K562 (cell line): ENCODE results near the gene CD68. TPM values are rescaled to one million over a fixed set of nuclear protein-coding genes. Genes with fewer than 3 reads are reported as not detected.

Source experiments
- BACH1 ChIP-seq: fragments of 200-800 bp; sonication (Bioruptor generic); IDR thresholded peaks from 2 replicates; pipeline ENCODE4 v1.6.1; 2016; ENCODE audit warnings: missing genetic modification characterization, missing compliant biosample characterization
- BHLHE40 ChIP-seq: IDR thresholded peaks from 2 replicates; pipeline ENCODE4 v1.6.1; 2011; ENCODE audit warnings: low read length, improper control_type of control experiment
- BRD9 ChIP-seq: fragments of 450-650 bp; IDR thresholded peaks from 2 replicates; pipeline ENCODE4 v1.6.1; 2018; ENCODE audit warnings: low read depth; ENCODE audit not compliant: partially characterized antibody
- CTCFL ChIP-seq: IDR thresholded peaks from 2 replicates; pipeline ENCODE4 v1.6.1; 2011; ENCODE audit warnings: borderline replicate concordance, low read depth, mild to moderate bottlenecking, moderate library complexity, low read length; ENCODE audit not compliant: insufficient read depth, poor library complexity, severe bottlenecking
- ESRRA ChIP-seq: fragments of 450-650 bp; IDR thresholded peaks from 2 replicates; pipeline ENCODE4 v1.6.1; 2014; ENCODE audit warnings: low read depth, mild to moderate bottlenecking, moderate library complexity, borderline replicate concordance
- FOXM1 ChIP-seq, 2 experiments: fragments of 450-650 bp in 1 of 2; sonication (generic) in 1 of 2; formaldehyde crosslinking in 1 of 2; IDR thresholded peaks; 2 replicates each; pipeline versions ENCODE4 v1.6.1 to v1.9.0; 2017 to 2022; ENCODE audit warnings: low read depth in 2 of 2, mild to moderate bottlenecking in 2 of 2, missing genetic modification reagents in 1 of 2, moderate library complexity in 1 of 2
- GTF2A2 ChIP-seq: IDR thresholded peaks from 2 replicates; pipeline ENCODE4 v1.6.1; 2016; ENCODE audit warnings: mild to moderate bottlenecking, missing genetic modification characterization, missing compliant biosample characterization
- HOXB6 ChIP-seq: fragments of 250-450 bp; sonication (Bioruptor Pico); IDR thresholded peaks from 2 replicates; pipeline ENCODE4 v1.5.1; 2022; ENCODE audit warnings: mild to moderate bottlenecking, borderline replicate concordance
- KLF10 ChIP-seq: fragments of 250-450 bp; sonication (Bioruptor Pico); IDR thresholded peaks from 2 replicates; pipeline ENCODE4 v1.6.1; 2021; ENCODE audit warnings: matching md5 sums
- MEF2A ChIP-seq: IDR thresholded peaks from 2 replicates; pipeline ENCODE4 v1.6.1; 2011; ENCODE audit warnings: low read depth, mild to moderate bottlenecking, low read length, moderate library complexity; ENCODE audit not compliant: control insufficient read depth
- MYC ChIP-seq, 2 experiments: fragments of 250-450 bp in 1 of 2; sonication (Bioruptor Pico) in 1 of 2; IDR thresholded peaks; 2 replicates each; pipeline versions ENCODE4 v1.5.1 to v1.6.1; 2012 to 2021; ENCODE audit warnings: low read depth in 2 of 2, borderline replicate concordance in 1 of 2, improper control_type of control experiment in 1 of 2, low read length in 1 of 2, mild to moderate bottlenecking in 1 of 2, moderate library complexity in 1 of 2
- NR2C2 ChIP-seq, 2 experiments: fragments of 200-800 bp in 1 of 2; sonication (Bioruptor generic) in 1 of 2; sonication (generic) in 1 of 2; formaldehyde crosslinking in 1 of 2; IDR thresholded peaks; 2 replicates each; pipeline versions ENCODE4 v1.6.1 to v1.8.0; 2016 to 2022; ENCODE audit warnings: mild to moderate bottlenecking in 1 of 2, missing compliant biosample characterization in 1 of 2, missing genetic modification characterization in 1 of 2, missing genetic modification reagents in 1 of 2
- NR2F6 ChIP-seq: fragments of 450-650 bp; formaldehyde crosslinking; IDR thresholded peaks from 2 replicates; pipeline ENCODE4 v1.4.0; 2020; ENCODE audit warnings: mild to moderate bottlenecking
- PCBP2 ChIP-seq: fragments of 200-400 bp; formaldehyde crosslinking; IDR thresholded peaks from 2 replicates; pipeline ENCODE4 v1.6.1; 2018; ENCODE audit warnings: low read length, low read depth, mild to moderate bottlenecking, moderate library complexity; ENCODE audit not compliant: poor library complexity, severe bottlenecking
- POLR2AphosphoS2 ChIP-seq: IDR thresholded peaks from 2 replicates; pipeline ENCODE4 v1.6.1; 2012; ENCODE audit warnings: low read length, improper control_type of control experiment
- SIN3B ChIP-seq: fragments of 450-650 bp; IDR thresholded peaks from 2 replicates; pipeline ENCODE4 v1.6.1; 2017; ENCODE audit warnings: low read depth, mild to moderate bottlenecking, moderate library complexity
- SMAD1 ChIP-seq: fragments of 150-350 bp; IDR thresholded peaks from 2 replicates; pipeline ENCODE4 v1.6.1; 2014; ENCODE audit warnings: low read length, low read depth; ENCODE audit not compliant: partially characterized antibody
- SNRNP70 ChIP-seq: fragments of 200-400 bp; formaldehyde crosslinking; optimal IDR thresholded peaks from 2 replicates; pipeline ENCODE3; 2017; ENCODE audit warnings: low read depth, low read length
- STAG1 ChIP-seq: sonication (generic); formaldehyde crosslinking; IDR thresholded peaks from 2 replicates; pipeline ENCODE4 v1.5.0; 2020; ENCODE audit warnings: missing genetic modification reagents, borderline replicate concordance
- ZEB2 ChIP-seq: fragments of 450-650 bp; IDR thresholded peaks from 2 replicates; pipeline ENCODE4 v1.6.1; 2016
- ZNF12 ChIP-seq: sonication (generic); formaldehyde crosslinking; IDR thresholded peaks from 2 replicates; pipeline ENCODE4 v1.4.0; 2020; ENCODE audit warnings: mild to moderate bottlenecking, missing genetic modification reagents
- ZNF507 ChIP-seq: conservative IDR thresholded peaks from 2 replicates; pipeline ENCODE4 v1.6.1; 2017; ENCODE audit warnings: missing genetic modification characterization, missing compliant biosample characterization
- ZNF561 ChIP-seq: fragments of 450-650 bp; formaldehyde crosslinking; conservative IDR thresholded peaks from 2 replicates; pipeline ENCODE4 v1.4.0; 2020; ENCODE audit warnings: mild to moderate bottlenecking, moderate library complexity
- ZNF740 ChIP-seq, 3 experiments: fragments of 200-800 bp in 1 of 3; sonication (Bioruptor generic) in 1 of 3; sonication (generic) in 1 of 3; formaldehyde crosslinking in 1 of 3; IDR thresholded peaks; 2 replicates each; pipeline versions ENCODE4 v1.6.1 to v1.8.0; 2016 to 2022; ENCODE audit warnings: mild to moderate bottlenecking in 2 of 3, missing compliant biosample characterization in 2 of 3, missing genetic modification characterization in 2 of 3, missing genetic modification reagents in 1 of 3
- polyA plus RNA-seq, 8 experiments: library from polyadenylated mRNA; depleted of rRNA in 4 of 8; stranded (reverse) in 5 of 8; unstranded in 3 of 8; fragments of >200 nt; fragmentation: Nextera tagmentation in 2 of 8; fragmentation: Illumina TruSeq in 1 of 8; extraction: Ambion mirVana in 2 of 8; extraction: Trizol in 1 of 8; gene quantifications; 2 replicates each; pipeline versions ENCODE4 v1.2.1 to v1.2.3, GENCODE V29; 2011 to 2014; ENCODE audit warnings: inconsistent platforms in 1 of 8, missing spikeins in 1 of 8
- total RNA-seq, 7 experiments: library from RNA; depleted of rRNA in 6 of 7; stranded (reverse); fragments of >200 nt in 6 of 7; fragmentation: Illumina TruSeq in 2 of 7; extraction: Trizol in 2 of 7; gene quantifications; 2 replicates each; pipeline versions ENCODE4 v1.2.1 to v1.2.3, GENCODE V29; 2011 to 2021; ENCODE audit warnings: low replicate concordance in 1 of 7

Gene CD68
- total and polyA plus RNA-seq, 9 of the 15 experiments (the other 6 are each of a cell fraction or from before 2014, with no cell fraction given): 28.2 to 89.8 (median 37.7) TPM

GRCh38 chr17:7614425-7615264 is 35.2 kb downstream of the CD68 start, which contains the start of gene FXR2 (continued):
- no peak for TF ChIP-seq GTF2A2 (tag)
- no peak for TF ChIP-seq MEF2A
- TF ChIP-seq FOXM1 (IDR thresholded peaks at IDR 0.05; ENCODE audit: low read depth): no peak
- no peak for TF ChIP-seq FOXM1 (CRISPR knock-in tag; IDR thresholded peaks at IDR 0.05; ENCODE audit: low read depth)
- TF ChIP-seq HOXB6 (CRISPR knock-in tag): no peak
- TF ChIP-seq PCBP2: no peak
- TF ChIP-seq ZNF12: no peak
- no peak for TF ChIP-seq ZEB2
- no peak for TF ChIP-seq BRD9
- no peak for TF ChIP-seq BACH1 (tag)
- no peak for TF ChIP-seq ZNF561 (CRISPR knock-in tag)
- TF ChIP-seq POLR2AphosphoS2: no peak
- TF ChIP-seq MYC (IDR thresholded peaks at IDR 0.05; ENCODE audit: low read depth, low read length): 0 out of 2 replicates have a peak, but pooled peaks have one; percentile 24
- TF ChIP-seq MYC (CRISPR knock-in tag; IDR thresholded peaks at IDR 0.05; ENCODE audit: borderline replicate concordance, low read depth): no peak
- peak; percentile 80 for TF ChIP-seq CTCFL
- peak; percentile 80 for TF ChIP-seq ZNF740 (CRISPR knock-in tag; IDR thresholded peaks at IDR 0.05)
- TF ChIP-seq ZNF740 (tag; IDR thresholded peaks at IDR 0.05): peak in 1 of 2 experiments; percentile 59; a peak in 1 of 4 replicates
- no peak for TF ChIP-seq NR2F6 (CRISPR knock-in tag)
- no peak for TF ChIP-seq SMAD1
- peak; percentile 43 for TF ChIP-seq SIN3B
- no peak for TF ChIP-seq SNRNP70
- TF ChIP-seq STAG1 (CRISPR knock-in tag): no peak
- peak; percentile 8; the same call in 1 of the 2 replicates for TF ChIP-seq ESRRA
- no peak for TF ChIP-seq ZNF507 (tag)
- TF ChIP-seq NR2C2 (CRISPR knock-in tag; IDR thresholded peaks at IDR 0.05): no peak
- no peak for TF ChIP-seq NR2C2 (tag; IDR thresholded peaks at IDR 0.05)
- no peak for TF ChIP-seq BHLHE40
- no peak for TF ChIP-seq KLF10 (CRISPR knock-in tag)
